MCF 10A (cell line): ENCODE results near the gene GDE1. TPM values are rescaled to one million over a fixed set of nuclear protein-coding genes. Genes with fewer than 3 reads are reported as not detected.
A peak's percentile ranks its signal among the peaks of the same experiment; 100 is the strongest.

Experiments
- BruUV-seq: library from RNA; stranded (reverse); fragments of 400-500 nt; replicated peaks from 2 replicates; lab custom pipeline; 2021; lab: Mats Ljungman, UMichigan
- CTCF ChIA-PET: fragments of 300-600 bp; sonication (Branson Sonifier 250); formaldehyde crosslinking; extraction: SDS; loops from one replicate; lab custom pipeline; 2021; ENCODE audit warnings: antibody characterized with exemption, inconsistent platforms; lab: Yijun Ruan, JAX
- POLR2A ChIA-PET: fragments of 300-600, 350-650 bp; sonication (Branson Sonifier 250); formaldehyde crosslinking; extraction: SDS; loops from one replicate; lab custom pipeline; 2020; ENCODE audit warnings: antibody characterized with exemption, inconsistent platforms; lab: Yijun Ruan, JAX
- DNase-seq: peaks from one replicate; pipeline ENCODE4 v3.0.0-alpha.2; 2018; ENCODE audit not compliant: unreplicated experiment
- H3K27ac Mint-ChIP-seq: one replicate; pipeline ENCODE4 v1.8.0; 2022; ENCODE audit warnings: mild to moderate bottlenecking, low read depth, mixed read lengths; ENCODE audit not compliant: unreplicated experiment
- H3K27me3 Mint-ChIP-seq: one replicate; pipeline ENCODE4 v1.8.0; 2022; ENCODE audit warnings: mixed read lengths; ENCODE audit not compliant: insufficient read depth, unreplicated experiment
- H3K36me3 Mint-ChIP-seq: one replicate; pipeline ENCODE4 v1.8.0; 2022; ENCODE audit warnings: mild to moderate bottlenecking, moderate library complexity, mixed read lengths; ENCODE audit not compliant: insufficient read depth, unreplicated experiment
- H3K4me1 Mint-ChIP-seq: one replicate; pipeline ENCODE4 v1.8.0; 2022; ENCODE audit warnings: mixed read lengths; ENCODE audit not compliant: insufficient read depth, unreplicated experiment
- H3K4me3 Mint-ChIP-seq: one replicate; pipeline ENCODE4 v1.8.0; 2022; ENCODE audit warnings: mild to moderate bottlenecking, moderate library complexity, mixed read lengths; ENCODE audit not compliant: unreplicated experiment
- H3K9me3 Mint-ChIP-seq: one replicate; pipeline ENCODE4 v1.8.0; 2022; ENCODE audit warnings: mixed read lengths; ENCODE audit not compliant: unreplicated experiment
- intact Hi-C: fragments of 100-400 bp; cut with micrococcal nuclease; formaldehyde crosslinking; loops from 2 replicates; pipeline ENCODE4 v1.14.1; 2022
- total RNA-seq: library from RNA; stranded (reverse); gene quantifications from 2 replicates; pipeline ENCODE4 v1.2.3, GENCODE V29; 2022
- TF ChIP-seq, protein P1 (sequence below): fragments of 200-600 bp; IDR thresholded peaks from one replicate; pipeline ENCODE4 v1.8.0; 2022; ENCODE audit warnings: antibody characterized with exemption, mild to moderate bottlenecking; ENCODE audit not compliant: unreplicated experiment

Gene GDE1
- total RNA-seq, 1 experiment from 2014 or later = 44.9 TPM

DNA sequence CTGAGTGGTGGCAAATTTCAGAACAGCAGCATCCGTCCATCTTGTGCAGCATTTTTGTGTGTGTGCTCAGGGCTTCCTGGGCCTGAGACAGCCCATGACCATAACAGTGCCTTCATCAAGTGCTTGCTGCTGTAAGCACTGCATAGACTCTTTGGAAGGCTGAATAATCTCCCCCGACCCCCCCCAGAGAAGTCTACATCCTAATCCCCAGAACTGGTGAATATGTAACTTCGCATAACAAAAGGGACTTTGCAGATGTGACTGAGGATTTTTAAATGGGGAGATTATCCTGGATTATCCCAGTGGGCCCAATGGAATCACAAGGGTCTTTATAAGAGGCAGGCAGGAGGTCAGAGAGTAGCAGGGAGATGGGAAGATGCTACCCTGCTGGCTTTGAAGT lies 53.6 kb downstream of the GDE1 start:
- ChIA-PET POLR2A (no interaction called here), CTCF (no interaction called here)
- intact Hi-C loops = no loop called here
- H3K36me3 Mint-ChIP-seq = no peaks in the 10 kb centered on the region
- DNase-seq = no peak
- BruUV-seq = no TSS peak
- peaks cover 7% of the 10 kb centered on the region for H3K9me3 Mint-ChIP-seq
- no peaks in the 10 kb centered on the region for H3K27me3 Mint-ChIP-seq
- no peaks in the 10 kb centered on the region for H3K4me1 Mint-ChIP-seq
- TF ChIP-seq, protein P1, sequence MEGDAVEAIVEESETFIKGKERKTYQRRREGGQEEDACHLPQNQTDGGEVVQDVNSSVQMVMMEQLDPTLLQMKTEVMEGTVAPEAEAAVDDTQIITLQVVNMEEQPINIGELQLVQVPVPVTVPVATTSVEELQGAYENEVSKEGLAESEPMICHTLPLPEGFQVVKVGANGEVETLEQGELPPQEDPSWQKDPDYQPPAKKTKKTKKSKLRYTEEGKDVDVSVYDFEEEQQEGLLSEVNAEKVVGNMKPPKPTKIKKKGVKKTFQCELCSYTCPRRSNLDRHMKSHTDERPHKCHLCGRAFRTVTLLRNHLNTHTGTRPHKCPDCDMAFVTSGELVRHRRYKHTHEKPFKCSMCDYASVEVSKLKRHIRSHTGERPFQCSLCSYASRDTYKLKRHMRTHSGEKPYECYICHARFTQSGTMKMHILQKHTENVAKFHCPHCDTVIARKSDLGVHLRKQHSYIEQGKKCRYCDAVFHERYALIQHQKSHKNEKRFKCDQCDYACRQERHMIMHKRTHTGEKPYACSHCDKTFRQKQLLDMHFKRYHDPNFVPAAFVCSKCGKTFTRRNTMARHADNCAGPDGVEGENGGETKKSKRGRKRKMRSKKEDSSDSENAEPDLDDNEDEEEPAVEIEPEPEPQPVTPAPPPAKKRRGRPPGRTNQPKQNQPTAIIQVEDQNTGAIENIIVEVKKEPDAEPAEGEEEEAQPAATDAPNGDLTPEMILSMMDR = no peak
- H3K4me3 Mint-ChIP-seq = no peak overlapping the region
- no peak overlapping the region for H3K27ac Mint-ChIP-seq

DNA sequence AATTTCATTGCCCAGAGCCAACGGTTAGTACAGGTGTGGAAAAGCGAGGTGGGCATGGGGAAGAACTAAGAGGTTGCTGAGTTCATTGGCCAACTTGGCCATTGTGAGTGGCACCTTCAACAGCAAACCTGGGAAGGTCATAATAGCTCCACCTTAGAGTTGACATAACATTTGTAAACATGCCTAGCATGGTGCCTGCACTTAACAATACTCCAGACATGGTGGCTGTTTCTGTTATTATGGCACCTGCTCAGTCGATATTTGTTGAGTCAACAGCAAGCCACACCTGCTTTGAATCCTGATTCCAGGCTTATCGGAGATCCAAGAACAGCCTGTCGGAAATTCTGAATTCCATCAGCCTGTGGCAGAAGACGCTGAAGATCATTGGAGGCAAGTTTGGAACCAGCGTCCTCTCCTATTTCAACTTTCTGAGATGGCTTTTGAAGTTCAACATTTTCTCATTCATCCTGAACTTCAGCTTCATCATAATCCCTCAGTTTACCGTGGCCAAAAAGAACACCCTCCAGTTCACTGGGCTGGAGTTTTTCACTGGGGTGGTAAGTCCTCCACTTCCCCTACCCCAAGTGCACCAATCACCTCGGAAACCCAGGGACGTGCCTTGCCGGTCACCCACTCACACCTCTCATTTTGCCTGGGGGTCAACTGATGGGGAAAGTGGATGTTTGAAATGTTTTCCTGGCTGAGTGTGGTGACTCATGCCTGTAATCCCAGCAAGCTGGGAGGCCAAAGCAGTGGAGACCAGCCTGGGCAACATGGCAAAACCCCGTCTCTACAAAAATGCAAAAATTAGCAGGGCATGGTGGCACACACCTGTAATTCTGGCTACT lies 58.2 kb downstream of the GDE1 start:
- intact Hi-C loops = no loop called here
- H3K4me3 Mint-ChIP-seq = no peak overlapping the region
- H3K4me1 Mint-ChIP-seq = no peaks in the 10 kb centered on the region
- TF ChIP-seq, protein P1 = no peak
- H3K27me3 Mint-ChIP-seq = no peaks in the 10 kb centered on the region
- CTCF ChIA-PET = interaction anchor here (0.5 to 0.7 kb wide), 2 partner anchors 16 to 405 kb away, joined by 4 read pairs; no protein-coding TSS in a partner anchor
- no peak overlapping the region for H3K27ac Mint-ChIP-seq
- peaks cover 6% of the 10 kb centered on the region for H3K9me3 Mint-ChIP-seq
- H3K36me3 Mint-ChIP-seq = no peaks in the 10 kb centered on the region
- POLR2A ChIA-PET = no interaction called here
- DNase-seq = peak; percentile 52
- no TSS peak for BruUV-seq

DNA sequence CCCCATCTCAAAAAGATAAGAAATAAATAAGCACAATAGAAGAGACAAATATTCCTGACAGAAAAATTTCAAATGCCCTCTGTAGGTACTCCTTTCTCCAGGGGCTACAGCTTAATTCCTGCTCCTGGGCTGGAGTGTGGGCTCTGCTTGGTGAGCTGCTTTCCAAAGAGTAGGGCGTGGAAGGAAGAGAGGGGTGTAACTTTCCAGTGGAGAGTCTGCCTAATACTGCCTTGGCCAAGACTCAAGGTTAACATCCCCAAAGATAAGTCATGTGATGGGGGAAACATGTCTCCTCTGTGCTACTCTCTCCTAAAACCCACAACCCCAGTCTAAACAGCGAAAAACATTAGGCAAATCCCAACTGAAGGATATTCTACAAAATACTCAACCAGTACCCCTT lies 61.5 kb downstream of the GDE1 start:
- Mint-ChIP-seq H3K27ac (no peak overlapping the region), H3K27me3 (no peaks in the 10 kb centered on the region), H3K4me1 (no peaks in the 10 kb centered on the region), H3K36me3 (no peaks in the 10 kb centered on the region), H3K4me3 (no peak overlapping the region), H3K9me3 (no peaks in the 10 kb centered on the region)
- TF ChIP-seq, protein P1 = no peak
- ChIA-PET POLR2A (interaction anchor here (0.5 kb wide), 1 partner anchor 431 kb away, joined by 4 read pairs; no protein-coding TSS in a partner anchor), CTCF (no interaction called here)
- no TSS peak for BruUV-seq
- DNase-seq = no peak
- intact Hi-C loops = no loop called here

DNA sequence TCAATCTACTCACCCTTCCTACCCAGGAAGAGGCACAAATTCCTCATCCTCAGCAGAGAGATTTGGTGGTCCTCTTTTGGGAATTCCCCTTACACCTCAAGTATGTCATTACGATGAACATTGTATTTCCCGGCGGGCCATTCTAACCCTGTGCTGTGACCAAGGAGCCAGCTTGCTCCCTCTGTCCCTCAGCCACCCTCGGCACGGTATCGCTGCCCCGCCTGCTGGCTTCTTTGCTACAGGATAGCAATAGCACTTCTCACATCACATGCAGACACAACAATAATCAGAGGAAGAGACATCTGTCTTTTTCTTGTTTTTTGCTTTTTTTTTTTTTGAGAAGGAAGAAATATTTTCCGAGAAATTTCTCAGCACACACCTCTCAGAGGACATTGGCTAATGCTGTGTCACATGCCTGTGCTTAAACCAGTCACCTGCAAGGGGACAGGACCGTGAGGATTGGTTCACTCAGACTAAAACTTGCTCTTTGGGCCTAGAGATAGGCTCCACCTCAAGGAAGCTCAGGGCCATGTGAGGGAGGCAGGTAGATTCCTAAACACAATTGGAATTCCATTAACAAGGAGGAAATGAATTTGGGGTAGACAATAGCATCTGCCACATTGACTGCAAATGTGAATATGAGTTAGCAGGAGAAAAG lies 63.0 kb downstream of the GDE1 start:
- H3K4me1 Mint-ChIP-seq = no peaks in the 10 kb centered on the region
- CTCF ChIA-PET = interaction anchor here (0.8 kb wide), 1 partner anchor 12 kb away, joined by 4 read pairs; no protein-coding TSS in a partner anchor

More for the DNA sequence above, 63.0 kb downstream of the GDE1 start:
- POLR2A ChIA-PET = no interaction called here
- Mint-ChIP-seq H3K27ac (no peak overlapping the region), H3K27me3 (no peaks in the 10 kb centered on the region), H3K36me3 (no peaks in the 10 kb centered on the region), H3K4me3 (no peak overlapping the region), H3K9me3 (no peaks in the 10 kb centered on the region)
- intact Hi-C loops = no loop called here
- TF ChIP-seq, protein P1 = no peak
- DNase-seq = no peak
- BruUV-seq = no TSS peak
